Measurements from ENCODE around the gene NEURL3.

The NEURL3 gene

DNA sequence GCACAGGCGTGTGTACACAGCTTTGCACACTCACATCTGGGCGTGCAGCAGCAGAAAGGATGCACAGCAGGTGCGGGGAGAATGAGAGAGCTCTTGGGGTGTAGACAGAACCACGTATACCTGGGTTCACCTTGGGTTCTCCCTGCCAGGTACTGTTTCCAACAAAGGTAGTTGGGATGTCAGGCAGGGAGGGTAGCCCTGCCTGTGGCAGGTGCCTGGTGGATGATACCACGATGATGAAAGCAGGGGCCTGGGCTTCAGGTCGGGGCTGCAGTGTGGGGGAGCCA lies 24.9 kb upstream of the NEURL3 start:
- TF ChIP-seq, protein P1, sequence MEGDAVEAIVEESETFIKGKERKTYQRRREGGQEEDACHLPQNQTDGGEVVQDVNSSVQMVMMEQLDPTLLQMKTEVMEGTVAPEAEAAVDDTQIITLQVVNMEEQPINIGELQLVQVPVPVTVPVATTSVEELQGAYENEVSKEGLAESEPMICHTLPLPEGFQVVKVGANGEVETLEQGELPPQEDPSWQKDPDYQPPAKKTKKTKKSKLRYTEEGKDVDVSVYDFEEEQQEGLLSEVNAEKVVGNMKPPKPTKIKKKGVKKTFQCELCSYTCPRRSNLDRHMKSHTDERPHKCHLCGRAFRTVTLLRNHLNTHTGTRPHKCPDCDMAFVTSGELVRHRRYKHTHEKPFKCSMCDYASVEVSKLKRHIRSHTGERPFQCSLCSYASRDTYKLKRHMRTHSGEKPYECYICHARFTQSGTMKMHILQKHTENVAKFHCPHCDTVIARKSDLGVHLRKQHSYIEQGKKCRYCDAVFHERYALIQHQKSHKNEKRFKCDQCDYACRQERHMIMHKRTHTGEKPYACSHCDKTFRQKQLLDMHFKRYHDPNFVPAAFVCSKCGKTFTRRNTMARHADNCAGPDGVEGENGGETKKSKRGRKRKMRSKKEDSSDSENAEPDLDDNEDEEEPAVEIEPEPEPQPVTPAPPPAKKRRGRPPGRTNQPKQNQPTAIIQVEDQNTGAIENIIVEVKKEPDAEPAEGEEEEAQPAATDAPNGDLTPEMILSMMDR (IDR thresholded peaks at IDR 0.05; ENCODE audit: control insufficient read depth, insufficient read depth, low read depth, low read length, missing control alignments): no peak
- DNase-seq (ENCODE audit: low read depth): no peak

DNA sequence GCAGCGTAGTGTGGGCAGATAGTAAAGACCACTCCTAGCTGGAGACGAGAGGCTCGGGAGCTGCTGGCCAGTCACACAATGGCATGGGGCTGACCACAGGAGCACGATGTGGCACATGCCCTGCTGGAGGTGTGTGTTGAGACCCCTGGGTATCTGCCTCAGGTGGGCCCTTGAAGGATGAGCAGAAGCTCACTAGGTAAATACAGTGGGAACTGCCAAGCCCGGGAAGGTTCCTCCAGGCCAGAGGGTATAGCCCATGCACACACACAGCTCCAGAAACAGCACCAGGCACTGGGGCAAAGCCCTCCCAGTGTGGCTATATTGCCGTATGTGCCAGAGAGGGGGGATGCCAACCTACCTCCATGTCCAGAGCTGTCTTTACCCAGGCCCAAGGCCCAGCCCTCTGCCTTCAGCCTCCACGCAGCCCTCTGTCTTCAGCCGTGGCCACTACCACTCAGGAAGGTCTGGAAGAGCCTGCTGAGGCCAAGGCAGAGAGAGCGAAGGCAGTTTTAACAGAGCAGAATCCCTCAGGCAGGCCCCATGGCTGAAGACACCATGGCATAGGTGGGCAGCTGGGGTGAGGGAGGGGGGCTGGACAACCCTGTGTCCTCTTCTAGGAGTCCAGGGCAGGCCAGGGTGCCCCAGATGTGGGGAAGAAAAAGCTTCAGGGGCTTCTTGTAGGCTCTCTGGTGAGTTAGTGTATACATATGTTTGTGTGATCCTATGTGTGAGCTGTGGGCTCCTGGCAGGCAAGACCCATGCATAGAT lies 24.4 kb upstream of the NEURL3 start:
- DNase-seq (ENCODE audit: low read depth): no peak
- H3K4me3 ChIP-seq (ENCODE audit: control insufficient read depth, low read depth, low read length): no peak overlapping the region
- TF ChIP-seq, protein P1 (IDR thresholded peaks at IDR 0.05; ENCODE audit: control insufficient read depth, insufficient read depth, low read depth, low read length, missing control alignments): no peak

More for the DNA sequence above, 24.9 kb upstream of the NEURL3 start:
- no peak overlapping the region for H3K4me3 ChIP-seq (ENCODE audit: control insufficient read depth, low read depth, low read length)

DNA sequence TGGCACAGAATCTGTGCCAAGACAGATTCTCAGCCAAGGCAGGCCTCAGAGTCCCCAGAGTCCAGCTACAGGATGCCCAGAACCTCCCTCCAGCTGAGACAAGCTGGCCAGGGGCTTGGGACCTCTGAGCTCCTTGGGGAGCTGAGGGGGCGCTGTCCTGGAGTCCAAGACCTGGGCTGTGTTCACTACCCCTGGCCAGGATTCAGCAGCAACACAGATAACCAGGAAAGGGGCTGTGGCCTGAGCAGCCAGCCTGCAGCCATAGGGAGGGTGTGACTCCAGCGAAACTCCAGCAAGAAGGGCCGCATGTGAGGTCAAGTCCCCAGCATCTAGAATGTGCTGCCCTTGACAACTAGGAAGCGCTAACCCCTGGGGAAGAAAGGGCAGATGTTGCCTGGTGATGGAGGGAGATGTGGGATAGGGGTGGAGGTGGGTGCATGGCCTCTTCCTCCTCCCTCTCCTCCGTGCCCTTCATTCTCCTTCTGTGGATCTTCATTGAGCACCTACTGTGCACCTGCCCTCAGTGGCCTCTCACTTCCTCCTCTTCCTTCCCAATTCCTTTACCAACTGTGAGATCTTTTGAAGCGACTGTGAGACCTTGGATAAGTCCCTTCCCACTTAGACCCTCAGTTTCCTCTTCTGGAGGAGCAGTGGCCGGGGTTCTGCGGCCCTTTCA lies 23.7 kb upstream of the NEURL3 start:
- TF ChIP-seq, protein P1 (IDR thresholded peaks at IDR 0.05; ENCODE audit: control insufficient read depth, insufficient read depth, low read depth, low read length, missing control alignments): no peak
- DNase-seq (ENCODE audit: low read depth): no peak
- H3K4me3 ChIP-seq (ENCODE audit: control insufficient read depth, low read depth, low read length): no peak overlapping the region

DNA sequence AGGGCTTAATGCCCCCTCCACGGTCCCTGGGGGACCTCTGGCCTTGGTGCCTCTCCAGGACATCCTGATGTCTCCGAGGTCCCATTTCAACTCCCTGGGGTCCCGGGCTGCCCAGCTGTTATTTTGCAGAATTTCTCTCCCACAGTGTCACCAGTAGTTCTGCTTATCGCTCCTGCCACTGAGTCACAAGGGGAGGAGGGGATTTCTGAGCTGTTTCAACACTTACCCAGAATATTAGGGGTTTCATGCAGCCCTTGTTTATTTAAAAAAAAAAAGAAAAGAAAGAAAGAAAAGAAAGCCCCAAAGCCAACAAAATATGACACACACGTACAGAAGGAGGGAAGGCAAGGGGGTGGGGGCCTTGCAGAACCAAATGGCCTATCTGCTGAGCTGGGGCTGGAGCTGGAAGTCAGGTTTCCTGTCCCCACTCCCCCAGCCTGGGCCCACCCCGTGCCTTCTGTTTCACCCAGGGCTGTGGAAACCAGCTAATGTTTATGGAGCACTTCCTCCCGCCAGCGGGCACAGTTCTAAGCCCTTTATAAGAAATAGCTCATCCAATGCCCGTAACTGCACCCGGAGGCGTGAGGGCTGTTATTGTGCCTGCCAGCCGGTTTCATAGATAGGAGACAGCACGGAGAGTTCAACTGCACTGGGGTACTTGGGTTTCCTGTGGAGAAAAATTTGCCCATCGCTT lies 23.0 kb upstream of the NEURL3 start:
- H3K4me3 ChIP-seq (ENCODE audit: control insufficient read depth, low read depth, low read length): peak overlapping the region; percentile 40
- TF ChIP-seq, protein P1 (IDR thresholded peaks at IDR 0.05; ENCODE audit: control insufficient read depth, insufficient read depth, low read depth, low read length, missing control alignments): no peak
- DNase-seq (ENCODE audit: low read depth): no peak

DNA sequence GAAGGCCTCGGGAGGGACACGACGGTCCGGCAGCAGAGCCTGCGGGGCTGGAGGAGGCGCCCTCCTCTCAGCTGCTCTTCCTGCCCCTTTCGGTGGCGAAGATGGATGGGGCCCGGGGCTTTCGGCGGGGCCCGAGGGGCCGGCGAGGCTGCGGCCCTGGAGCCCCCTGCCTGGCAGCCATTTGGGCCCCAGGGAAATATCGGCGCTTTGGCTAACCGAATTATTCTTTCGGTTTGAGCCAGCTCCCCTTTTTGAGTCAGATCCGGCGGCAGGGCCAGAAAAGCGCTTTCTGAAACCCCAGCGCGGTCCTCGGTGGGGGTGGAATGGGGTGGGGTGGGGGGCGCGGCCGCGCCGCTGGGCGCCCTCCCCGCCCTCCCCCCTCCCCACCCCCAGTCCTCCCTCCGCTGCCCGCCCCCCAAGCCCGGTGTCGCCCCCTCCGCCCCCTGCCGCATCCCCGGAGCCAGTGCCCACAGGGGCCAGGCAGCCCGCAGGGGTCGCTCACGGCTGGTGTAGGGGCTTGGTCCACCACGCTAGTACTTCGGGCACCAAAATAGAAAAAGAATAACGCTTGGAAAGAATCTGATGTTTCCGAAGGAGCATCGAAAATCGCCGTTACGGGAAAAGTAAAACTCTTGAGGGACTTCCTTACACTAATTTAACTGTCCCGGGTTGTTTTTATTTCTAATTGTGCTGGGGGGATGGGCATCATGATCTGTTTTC lies 22.3 kb upstream of the NEURL3 start:
- no peak for DNase-seq (ENCODE audit: low read depth)
- TF ChIP-seq, protein P1 (IDR thresholded peaks at IDR 0.05; ENCODE audit: control insufficient read depth, insufficient read depth, low read depth, low read length, missing control alignments): peak; percentile 52
- peak overlapping the region; percentile 40 for H3K4me3 ChIP-seq (ENCODE audit: control insufficient read depth, low read depth, low read length)

DNA sequence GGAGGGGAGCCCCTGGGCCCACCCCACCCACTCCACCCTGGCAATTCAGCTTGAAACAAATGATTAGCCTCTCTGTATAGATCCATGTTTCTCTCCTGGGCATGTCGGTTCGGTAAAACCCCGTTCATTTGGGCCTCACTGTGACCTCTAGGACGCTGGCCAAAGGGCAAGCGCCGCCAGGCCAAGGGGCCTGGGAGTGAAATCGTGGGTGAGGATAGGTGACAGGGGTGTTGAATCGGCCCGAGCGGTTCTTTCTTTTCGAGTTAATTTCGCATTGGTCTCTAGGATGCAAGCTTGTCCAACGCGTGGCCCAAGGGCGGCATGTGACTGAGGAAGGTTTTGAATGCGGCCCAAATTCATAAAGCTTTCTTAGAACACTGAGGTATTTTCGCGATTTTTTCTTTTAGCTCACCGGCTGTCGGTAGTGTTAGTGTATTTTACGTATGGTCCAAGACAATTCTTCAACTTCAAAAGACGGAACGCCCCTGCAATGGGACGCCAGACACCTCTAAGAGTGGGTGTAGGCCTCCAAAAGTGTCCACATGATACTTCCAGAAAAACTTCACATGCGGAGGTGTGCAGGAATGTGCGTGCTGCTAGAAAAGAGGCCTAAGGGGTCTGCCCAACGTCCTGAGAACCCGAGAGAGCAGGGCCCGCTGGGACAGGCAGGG lies 21.6 kb upstream of the NEURL3 start:
- H3K4me3 ChIP-seq (ENCODE audit: control insufficient read depth, low read depth, low read length): peak overlapping the region; percentile 40
- TF ChIP-seq, protein P1 (IDR thresholded peaks at IDR 0.05; ENCODE audit: control insufficient read depth, insufficient read depth, low read depth, low read length, missing control alignments): no peak
- DNase-seq (ENCODE audit: low read depth): no peak

Measured in AG09309 (cell line).